SH-SY5Y (cell line): ENCODE results near the gene CHST13.

Experiments used
- GATA2 ChIP-seq: IDR thresholded peaks from 2 replicates; pipeline ENCODE4 v1.6.1; 2011; ENCODE audit warnings: mild to moderate bottlenecking, low read depth, low read length
- GATA3 ChIP-seq: IDR thresholded peaks from 2 replicates; pipeline ENCODE4 v1.6.1; 2011; ENCODE audit warnings: low read depth, mild to moderate bottlenecking, low read length, moderate library complexity

- TF ChIP-seq GATA3: no peak
- no peak for TF ChIP-seq GATA2
Measured at GRCh38 chr3:126538966-126539365, 15.0 kb downstream of the CHST13 start.
